HepG2 (cell line): Measurements from ENCODE around the gene NRG4. TPM values are rescaled to one million over a fixed set of nuclear protein-coding genes. Genes with fewer than 3 reads are reported as not detected.

Experiments used
- ADNP ChIP-seq: sonication (generic); formaldehyde crosslinking; IDR thresholded peaks from 2 replicates; pipeline ENCODE4 v1.4.0; 2020; ENCODE audit warnings: missing genetic modification reagents
- ERF ChIP-seq: IDR thresholded peaks from 2 replicates; pipeline ENCODE4 v1.6.1; 2018; ENCODE audit warnings: missing biosample characterization, missing genetic modification reagents
- FOXK1 ChIP-seq: sonication (generic); formaldehyde crosslinking; IDR thresholded peaks from 2 replicates; pipeline ENCODE4 v1.4.0; 2020; ENCODE audit warnings: low read depth, missing genetic modification reagents, borderline replicate concordance
- HNF4A ChIP-seq: sonication (generic); formaldehyde crosslinking; IDR thresholded peaks from 2 replicates; pipeline ENCODE4 v1.4.0; 2020; ENCODE audit warnings: missing genetic modification reagents
- KDM1A ChIP-seq: IDR thresholded peaks from 2 replicates; pipeline ENCODE4 v1.6.1; 2016; ENCODE audit warnings: missing compliant biosample characterization
- KMT2A ChIP-seq: sonication (generic); formaldehyde crosslinking; IDR thresholded peaks from 2 replicates; pipeline ENCODE4 v1.4.0; 2020; ENCODE audit warnings: missing genetic modification reagents
- PLRG1 ChIP-seq: fragments of 450-650 bp; conservative IDR thresholded peaks from 2 replicates; pipeline ENCODE4 v1.6.1; 2016
- POLR2G ChIP-seq: fragments of 200-400 bp; formaldehyde crosslinking; IDR thresholded peaks from 2 replicates; pipeline ENCODE4 v1.6.1; 2018; ENCODE audit warnings: mild to moderate bottlenecking, low read depth, low read length, moderate library complexity
- SIX1 ChIP-seq: sonication (generic); formaldehyde crosslinking; IDR thresholded peaks from 2 replicates; pipeline ENCODE4 v1.4.0; 2020; ENCODE audit warnings: missing genetic modification reagents, borderline replicate concordance
- TAF15 ChIP-seq: fragments of 200-400 bp; formaldehyde crosslinking; IDR thresholded peaks from one replicate; pipeline ENCODE4 v1.6.1; 2018; ENCODE audit warnings: mild to moderate bottlenecking, low read depth, low read length; ENCODE audit not compliant: poor library complexity, severe bottlenecking
- TSC22D2 ChIP-seq: sonication (generic); formaldehyde crosslinking; IDR thresholded peaks from 2 replicates; pipeline ENCODE4 v1.5.1; 2020; ENCODE audit warnings: missing genetic modification reagents, mild to moderate bottlenecking, borderline replicate concordance
- ZNF792 ChIP-seq: IDR thresholded peaks from 2 replicates; pipeline ENCODE4 v1.6.1; 2016
- ZNF841 ChIP-seq: sonication (generic); formaldehyde crosslinking; IDR thresholded peaks from 2 replicates; pipeline ENCODE4 v1.8.1; 2023; ENCODE audit warnings: missing genetic modification reagents, borderline replicate concordance
- polyA plus RNA-seq, 8 experiments: library from polyadenylated mRNA; depleted of rRNA in 3 of 8; stranded (reverse) in 7 of 8; unstranded in 1 of 8; fragments of >200 nt; fragmentation: Illumina TruSeq in 4 of 8; extraction: Trizol in 4 of 8; gene quantifications; 2 replicates each; pipeline versions ENCODE4 v1.2.1 to v1.2.3, GENCODE V29; 2011 to 2016; ENCODE audit warnings: low read depth in 4 of 8, missing spikeins in 1 of 8, mixed read lengths in 1 of 8; ENCODE audit not compliant: insufficient read depth in 1 of 8
- total RNA-seq, 5 experiments: library from RNA; depleted of rRNA; stranded (reverse); fragments of >200 nt; fragmentation: Illumina TruSeq; extraction: Trizol; gene quantifications; 2 replicates each; pipeline ENCODE4 v1.2.3, GENCODE V29; 2016; ENCODE audit warnings: low read depth in 1 of 5
- TF ChIP-seq, protein P1 (sequence below): sonication (generic); formaldehyde crosslinking; IDR thresholded peaks from 2 replicates; pipeline ENCODE4 v1.5.1; 2020; ENCODE audit warnings: mild to moderate bottlenecking, missing genetic modification reagents, moderate library complexity
- TF ChIP-seq, protein P2 (sequence below): sonication (generic); formaldehyde crosslinking; IDR thresholded peaks from 2 replicates; pipeline ENCODE4 v1.4.0; 2020; ENCODE audit warnings: missing genetic modification reagents, borderline replicate concordance
- TF ChIP-seq, protein P3 (sequence below): sonication (generic); formaldehyde crosslinking; IDR thresholded peaks from 2 replicates; pipeline ENCODE4 v1.8.0; 2022; ENCODE audit warnings: low read depth, missing genetic modification reagents
- TF ChIP-seq, protein P4 (sequence below): sonication (generic); formaldehyde crosslinking; IDR thresholded peaks from 2 replicates; pipeline ENCODE4 v1.4.0; 2020; ENCODE audit warnings: missing genetic modification reagents
- TF ChIP-seq, protein P5 (sequence below): IDR thresholded peaks from 2 replicates; pipeline ENCODE4 v1.6.1; 2016; ENCODE audit warnings: low read depth, borderline replicate concordance

Gene NRG4
- total and polyA plus RNA-seq, 2 of the 13 experiments (the other 11 are each of a cell fraction or from before 2014, with no cell fraction given): 0.01 TPM; not detected in 1

DNA sequence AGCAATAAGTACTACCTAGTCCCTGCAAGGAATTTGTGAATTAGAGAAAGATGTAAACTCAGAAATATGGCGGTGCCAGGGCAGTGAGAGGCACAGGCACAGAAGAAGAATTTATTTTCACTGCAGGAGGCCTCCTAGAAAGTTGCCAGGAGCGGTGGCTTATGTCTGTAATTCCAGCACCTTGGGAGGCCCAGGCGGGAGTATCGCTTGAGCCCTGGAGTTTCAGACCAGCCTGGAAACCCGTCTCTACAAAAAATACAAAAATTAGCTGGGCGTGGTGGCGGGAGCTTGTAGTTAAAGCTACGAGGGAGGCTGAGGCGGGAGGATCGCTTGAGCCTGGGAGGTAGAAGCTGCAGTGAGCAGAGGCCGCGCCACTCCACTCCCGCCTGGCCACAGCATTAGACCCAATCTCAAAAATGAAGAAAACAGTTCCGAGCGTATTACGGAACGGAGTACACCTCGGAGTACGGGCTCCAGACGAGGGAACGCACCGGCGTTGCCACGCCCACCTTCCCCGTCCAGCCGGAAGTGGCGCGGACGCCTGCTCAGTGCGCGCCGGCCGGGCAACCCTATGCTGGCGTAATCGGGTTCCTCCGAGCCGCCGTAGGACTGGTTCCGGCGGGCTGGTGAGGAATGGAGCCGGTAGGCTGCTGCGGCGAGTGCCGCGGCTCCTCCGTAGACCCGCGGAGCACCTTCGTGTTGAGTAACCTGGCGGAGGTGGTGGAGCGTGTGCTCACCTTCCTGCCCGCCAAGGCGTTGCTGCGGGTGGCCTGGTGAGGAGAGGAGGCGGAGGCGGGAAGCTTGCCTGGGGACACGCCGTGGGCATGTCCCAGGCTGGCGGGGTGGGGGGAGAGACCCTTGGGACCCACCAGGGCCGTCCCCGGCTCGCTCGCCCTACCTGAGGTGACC is 108.6 kb downstream of the NRG4 start, which contains the start of gene FBXO22 (continued):
- TF ChIP-seq, protein P1, sequence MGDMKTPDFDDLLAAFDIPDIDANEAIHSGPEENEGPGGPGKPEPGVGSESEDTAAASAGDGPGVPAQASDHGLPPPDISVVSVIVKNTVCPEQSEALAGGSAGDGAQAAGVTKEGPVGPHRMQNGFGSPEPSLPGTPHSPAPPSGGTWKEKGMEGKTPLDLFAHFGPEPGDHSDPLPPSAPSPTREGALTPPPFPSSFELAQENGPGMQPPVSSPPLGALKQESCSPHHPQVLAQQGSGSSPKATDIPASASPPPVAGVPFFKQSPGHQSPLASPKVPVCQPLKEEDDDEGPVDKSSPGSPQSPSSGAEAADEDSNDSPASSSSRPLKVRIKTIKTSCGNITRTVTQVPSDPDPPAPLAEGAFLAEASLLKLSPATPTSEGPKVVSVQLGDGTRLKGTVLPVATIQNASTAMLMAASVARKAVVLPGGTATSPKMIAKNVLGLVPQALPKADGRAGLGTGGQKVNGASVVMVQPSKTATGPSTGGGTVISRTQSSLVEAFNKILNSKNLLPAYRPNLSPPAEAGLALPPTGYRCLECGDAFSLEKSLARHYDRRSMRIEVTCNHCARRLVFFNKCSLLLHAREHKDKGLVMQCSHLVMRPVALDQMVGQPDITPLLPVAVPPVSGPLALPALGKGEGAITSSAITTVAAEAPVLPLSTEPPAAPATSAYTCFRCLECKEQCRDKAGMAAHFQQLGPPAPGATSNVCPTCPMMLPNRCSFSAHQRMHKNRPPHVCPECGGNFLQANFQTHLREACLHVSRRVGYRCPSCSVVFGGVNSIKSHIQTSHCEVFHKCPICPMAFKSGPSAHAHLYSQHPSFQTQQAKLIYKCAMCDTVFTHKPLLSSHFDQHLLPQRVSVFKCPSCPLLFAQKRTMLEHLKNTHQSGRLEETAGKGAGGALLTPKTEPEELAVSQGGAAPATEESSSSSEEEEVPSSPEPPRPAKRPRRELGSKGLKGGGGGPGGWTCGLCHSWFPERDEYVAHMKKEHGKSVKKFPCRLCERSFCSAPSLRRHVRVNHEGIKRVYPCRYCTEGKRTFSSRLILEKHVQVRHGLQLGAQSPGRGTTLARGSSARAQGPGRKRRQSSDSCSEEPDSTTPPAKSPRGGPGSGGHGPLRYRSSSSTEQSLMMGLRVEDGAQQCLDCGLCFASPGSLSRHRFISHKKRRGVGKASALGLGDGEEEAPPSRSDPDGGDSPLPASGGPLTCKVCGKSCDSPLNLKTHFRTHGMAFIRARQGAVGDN: peak; percentile 95
- TF ChIP-seq KMT2A (CRISPR knock-in tag) (peak; percentile 97), POLR2G (peak; percentile 93), SIX1 (CRISPR knock-in tag) (0 out of 2 replicates have a peak, but pooled peaks have one; percentile 13), TAF15 (peak; percentile 83), KDM1A (CRISPR knock-in tag) (0 out of 2 replicates have a peak, but pooled peaks have one; percentile 9), TSC22D2 (CRISPR knock-in tag) (no peak), FOXK1 (CRISPR knock-in tag) (peak; percentile 74; the same call in 1 of the 2 replicates), ZNF792 (no peak; the same call in 1 of the 2 replicates), HNF4A (CRISPR knock-in tag) (peak; percentile 42), ERF (CRISPR knock-in tag) (0 out of 2 replicates have a peak, but pooled peaks have one; percentile 66), ADNP (CRISPR knock-in tag) (no peak), ZNF841 (0 out of 2 replicates have a peak, but pooled peaks have one; percentile 47), PLRG1 (no peak)
- TF ChIP-seq, protein P2, sequence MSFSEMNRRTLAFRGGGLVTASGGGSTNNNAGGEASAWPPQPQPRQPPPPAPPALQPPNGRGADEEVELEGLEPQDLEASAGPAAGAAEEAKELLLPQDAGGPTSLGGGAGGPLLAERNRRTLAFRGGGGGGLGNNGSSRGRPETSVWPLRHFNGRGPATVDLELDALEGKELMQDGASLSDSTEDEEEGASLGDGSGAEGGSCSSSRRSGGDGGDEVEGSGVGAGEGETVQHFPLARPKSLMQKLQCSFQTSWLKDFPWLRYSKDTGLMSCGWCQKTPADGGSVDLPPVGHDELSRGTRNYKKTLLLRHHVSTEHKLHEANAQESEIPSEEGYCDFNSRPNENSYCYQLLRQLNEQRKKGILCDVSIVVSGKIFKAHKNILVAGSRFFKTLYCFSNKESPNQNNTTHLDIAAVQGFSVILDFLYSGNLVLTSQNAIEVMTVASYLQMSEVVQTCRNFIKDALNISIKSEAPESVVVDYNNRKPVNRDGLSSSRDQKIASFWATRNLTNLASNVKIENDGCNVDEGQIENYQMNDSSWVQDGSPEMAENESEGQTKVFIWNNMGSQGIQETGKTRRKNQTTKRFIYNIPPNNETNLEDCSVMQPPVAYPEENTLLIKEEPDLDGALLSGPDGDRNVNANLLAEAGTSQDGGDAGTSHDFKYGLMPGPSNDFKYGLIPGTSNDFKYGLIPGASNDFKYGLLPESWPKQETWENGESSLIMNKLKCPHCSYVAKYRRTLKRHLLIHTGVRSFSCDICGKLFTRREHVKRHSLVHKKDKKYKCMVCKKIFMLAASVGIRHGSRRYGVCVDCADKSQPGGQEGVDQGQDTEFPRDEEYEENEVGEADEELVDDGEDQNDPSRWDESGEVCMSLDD (CRISPR knock-in tag): peak; percentile 78
- TF ChIP-seq, protein P3, sequence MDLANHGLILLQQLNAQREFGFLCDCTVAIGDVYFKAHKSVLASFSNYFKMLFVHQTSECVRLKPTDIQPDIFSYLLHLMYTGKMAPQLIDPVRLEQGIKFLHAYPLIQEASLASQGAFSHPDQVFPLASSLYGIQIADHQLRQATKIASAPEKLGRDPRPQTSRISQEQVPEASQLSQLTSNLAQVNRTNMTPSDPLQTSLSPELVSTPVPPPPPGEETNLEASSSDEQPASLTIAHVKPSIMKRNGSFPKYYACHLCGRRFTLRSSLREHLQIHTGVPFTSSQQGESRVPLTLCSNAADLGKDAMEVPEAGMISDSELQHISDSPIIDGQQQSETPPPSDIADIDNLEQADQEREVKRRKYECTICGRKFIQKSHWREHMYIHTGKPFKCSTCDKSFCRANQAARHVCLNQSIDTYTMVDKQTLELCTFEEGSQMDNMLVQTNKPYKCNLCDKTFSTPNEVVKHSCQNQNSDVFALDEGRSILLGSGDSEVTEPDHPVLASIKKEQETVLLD (CRISPR knock-in tag): peak; percentile 79
- TF ChIP-seq, protein P4, sequence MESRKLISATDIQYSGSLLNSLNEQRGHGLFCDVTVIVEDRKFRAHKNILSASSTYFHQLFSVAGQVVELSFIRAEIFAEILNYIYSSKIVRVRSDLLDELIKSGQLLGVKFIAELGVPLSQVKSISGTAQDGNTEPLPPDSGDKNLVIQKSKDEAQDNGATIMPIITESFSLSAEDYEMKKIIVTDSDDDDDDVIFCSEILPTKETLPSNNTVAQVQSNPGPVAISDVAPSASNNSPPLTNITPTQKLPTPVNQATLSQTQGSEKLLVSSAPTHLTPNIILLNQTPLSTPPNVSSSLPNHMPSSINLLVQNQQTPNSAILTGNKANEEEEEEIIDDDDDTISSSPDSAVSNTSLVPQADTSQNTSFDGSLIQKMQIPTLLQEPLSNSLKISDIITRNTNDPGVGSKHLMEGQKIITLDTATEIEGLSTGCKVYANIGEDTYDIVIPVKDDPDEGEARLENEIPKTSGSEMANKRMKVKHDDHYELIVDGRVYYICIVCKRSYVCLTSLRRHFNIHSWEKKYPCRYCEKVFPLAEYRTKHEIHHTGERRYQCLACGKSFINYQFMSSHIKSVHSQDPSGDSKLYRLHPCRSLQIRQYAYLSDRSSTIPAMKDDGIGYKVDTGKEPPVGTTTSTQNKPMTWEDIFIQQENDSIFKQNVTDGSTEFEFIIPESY (CRISPR knock-in tag): 0 out of 2 replicates have a peak, but pooled peaks have one; percentile 42
- TF ChIP-seq, protein P5, sequence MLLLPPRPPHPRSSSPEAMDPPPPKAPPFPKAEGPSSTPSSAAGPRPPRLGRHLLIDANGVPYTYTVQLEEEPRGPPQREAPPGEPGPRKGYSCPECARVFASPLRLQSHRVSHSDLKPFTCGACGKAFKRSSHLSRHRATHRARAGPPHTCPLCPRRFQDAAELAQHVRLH (CRISPR knock-in tag): peak; percentile 62
